Adrenal gland (tissue), 5 donors: Measurements from ENCODE around the gene SNED1.

Source experiments
- POLR2A ChIP-seq, 2 donors: fragments of 450-650 bp; IDR thresholded peaks; one replicate each; pipeline ENCODE4 v1.6.1; 2017; ENCODE audit warnings: antibody characterized with exemption in 2 of 2, mild to moderate bottlenecking in 2 of 2, moderate library complexity in 1 of 2
- TF ChIP-seq, protein P1 (sequence below), 6 experiments: fragments of 450-650 bp in 4 of 6; fragments of 200-600 bp in 2 of 6; sonication (generic) in 1 of 6; IDR thresholded peaks; 1 replicate in 5 of 6; 2 replicates in 1 of 6; pipeline versions ENCODE4 v1.5.1 to v1.8.0; 2016 to 2021; ENCODE audit warnings: antibody characterized with exemption in 6 of 6, mild to moderate bottlenecking in 2 of 6, moderate library complexity in 1 of 6
- donor health status: DM: no; HTN: no; CAD: no.

DNA sequence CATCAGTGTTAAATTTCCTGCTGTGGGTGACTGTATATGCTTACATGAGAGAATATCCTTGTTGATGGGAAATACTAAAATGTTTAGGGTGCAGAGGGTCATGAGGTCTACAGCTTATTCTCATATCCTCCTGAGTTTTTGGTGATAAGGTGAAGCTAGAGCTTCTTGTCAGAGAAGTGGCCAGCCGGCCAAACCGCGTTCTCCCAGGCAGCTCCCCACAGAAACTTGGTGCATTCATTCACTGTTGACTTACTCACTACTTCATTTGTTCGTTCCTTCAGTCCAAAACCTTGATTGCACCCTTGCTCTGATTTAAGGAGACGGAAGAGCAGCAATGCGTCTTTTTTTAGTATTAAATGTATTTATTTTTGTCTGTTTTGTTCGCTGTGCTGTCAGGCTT lies 8.7 kb downstream of the SNED1 start:
- TF ChIP-seq, protein P1, sequence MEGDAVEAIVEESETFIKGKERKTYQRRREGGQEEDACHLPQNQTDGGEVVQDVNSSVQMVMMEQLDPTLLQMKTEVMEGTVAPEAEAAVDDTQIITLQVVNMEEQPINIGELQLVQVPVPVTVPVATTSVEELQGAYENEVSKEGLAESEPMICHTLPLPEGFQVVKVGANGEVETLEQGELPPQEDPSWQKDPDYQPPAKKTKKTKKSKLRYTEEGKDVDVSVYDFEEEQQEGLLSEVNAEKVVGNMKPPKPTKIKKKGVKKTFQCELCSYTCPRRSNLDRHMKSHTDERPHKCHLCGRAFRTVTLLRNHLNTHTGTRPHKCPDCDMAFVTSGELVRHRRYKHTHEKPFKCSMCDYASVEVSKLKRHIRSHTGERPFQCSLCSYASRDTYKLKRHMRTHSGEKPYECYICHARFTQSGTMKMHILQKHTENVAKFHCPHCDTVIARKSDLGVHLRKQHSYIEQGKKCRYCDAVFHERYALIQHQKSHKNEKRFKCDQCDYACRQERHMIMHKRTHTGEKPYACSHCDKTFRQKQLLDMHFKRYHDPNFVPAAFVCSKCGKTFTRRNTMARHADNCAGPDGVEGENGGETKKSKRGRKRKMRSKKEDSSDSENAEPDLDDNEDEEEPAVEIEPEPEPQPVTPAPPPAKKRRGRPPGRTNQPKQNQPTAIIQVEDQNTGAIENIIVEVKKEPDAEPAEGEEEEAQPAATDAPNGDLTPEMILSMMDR (IDR thresholded peaks at IDR 0.05), result no peak
- no peak for TF ChIP-seq POLR2A (IDR thresholded peaks at IDR 0.05)
